Heart right ventricle (tissue), 16 donors: ENCODE data around the gene KCNIP2. TPM values are rescaled to one million over a fixed set of nuclear protein-coding genes. Genes with fewer than 3 reads are reported as not detected.

Experiments used
- ATAC-seq, 8 donors: fragments of 200-7000 bp; cut with Tn5 transposase; one replicate each; pipeline ENCODE4 v1.9.1; 2020; ENCODE audit warnings: mild to moderate bottlenecking in 8 of 8, moderate library complexity in 8 of 8, moderate number of reproducible peaks in 1 of 8
- DNase-seq, 2 donors: peaks; one replicate each; pipeline ENCODE4 v3.0.0-alpha.2; 2020
- H3K27ac ChIP-seq, 10 donors: fragments of 200-600 bp; sonication (generic) in 2 of 10; one replicate each; pipeline versions ENCODE4 v1.5.0 to v1.8.0; 2020 to 2022; ENCODE audit warnings: mild to moderate bottlenecking in 3 of 10
- H3K27me3 ChIP-seq, 7 donors: fragments of 200-600 bp; one replicate each; pipeline ENCODE4 v1.8.0; 2021 to 2022; ENCODE audit warnings: mild to moderate bottlenecking in 2 of 7
- H3K36me3 ChIP-seq, 9 donors: fragments of 200-600 bp; sonication (generic) in 1 of 9; one replicate each; pipeline versions ENCODE4 v1.5.0 to v1.8.0; 2020 to 2022; ENCODE audit warnings: mild to moderate bottlenecking in 2 of 9
- H3K4me1 ChIP-seq, 9 donors: fragments of 200-600 bp; sonication (generic) in 1 of 9; one replicate each; pipeline versions ENCODE4 v1.5.0 to v1.8.0; 2020 to 2022; ENCODE audit warnings: mild to moderate bottlenecking in 4 of 9
- H3K4me3 ChIP-seq, 10 donors: fragments of 200-600 bp; sonication (generic) in 2 of 10; one replicate each; pipeline versions ENCODE4 v1.5.0 to v1.8.0; 2020 to 2022; ENCODE audit warnings: mild to moderate bottlenecking in 7 of 10, moderate library complexity in 2 of 10
- H3K9me3 ChIP-seq, 11 donors: fragments of 200-600 bp in 10 of 11; sonication (generic) in 2 of 11; one replicate each; pipeline versions ENCODE4 v1.5.0 to v1.8.0; 2013 to 2022; ENCODE audit warnings: mild to moderate bottlenecking in 2 of 11, control low read depth in 1 of 11, moderate library complexity in 1 of 11
- WGBS, 2 donors: extraction: QIAGEN DNeasy Blood & Tissue Kit; methylation state at CpG; one replicate each; pipeline ENCODE4 v1.1.7; 2013; ENCODE audit warnings: inconsistent platforms in 1 of 2; 5-methylcytosine and 5-hydroxymethylcytosine counted together
- intact Hi-C, 10 donors: fragments of 100-400 bp; cut with DNase I; formaldehyde crosslinking; loops; one replicate each; pipeline versions ENCODE4 v1.11.1 to v1.14.2; 2022
- polyA plus RNA-seq, 2 donors: library from polyadenylated mRNA; stranded (reverse); fragments of 200-250 nt; gene quantifications; one replicate each; pipeline ENCODE4 v1.2.3, GENCODE V29; 2013
- total RNA-seq, 10 donors: library from RNA; stranded (reverse); fragmentation: NEBNext Ultra II Directional in 3 of 10; extraction: Animal tissue kit (Norgen Biotek cat#: 25700) in 3 of 10; gene quantifications; one replicate each; pipeline versions ENCODE4 v1.2.1 to v1.2.4, GENCODE V29; 2021 to 2023
- TF ChIP-seq, protein P1 (sequence below), 9 donors: fragments of 200-600 bp; sonication (generic) in 2 of 9; IDR thresholded peaks; one replicate each; pipeline versions ENCODE4 v1.5.0 to v1.8.0; 2021 to 2022; ENCODE audit warnings: antibody characterized with exemption in 9 of 9, mild to moderate bottlenecking in 5 of 9, moderate library complexity in 1 of 9
- donor health status: Arrhythmogenic right ventricular cardiomyopathy.
- donor health status: ischemic (EF 13 %, LVEDD 7.1; RV severe dilation, severe dysfunction).
- donor health status: healthy with polysubstance abuse.
- donor health status: DM: no; HTN: yes; CAD: no.
- donor health status: DM: no; HTN: no; CAD: no.
- donor health status: ischemic (EF 25% LVEDD 6.9; RV normal size, moderate dysfunction).
- donor health status: ischemic (EF 25% LVEDD 5.7; RV mildly dilated, moderate dysfunction).
- donor health status: healthy.
- donor health status: DM: yes; HTN: yes; CAD: no.
- donor health status: Ischemic cardiomyopathy.
- donor health status: ischemic (EF 35%, LVEDD 5.7; RV mildly dilated, moderate dysfunction).
- donor health status: nonischemic (EF 11% LVEDD 7.7; RV severe dilation, severe dysfunction).
- donor health status: DM: yes; HTN: yes; CAD: no.
- donor health status: PGD.
- donor health status: ischemic (EF 29% LVEDD 5.4; RV normal size, mild dysfunction).
- donor health status: nonischemic (EF 23%, LVEDD 6.1; RV moderate dilation, normal function).

The KCNIP2 gene
- total and polyA plus RNA-seq, 12 donors: 15.5 to 707 (median 251) TPM

- peaks cover 2 to 38% (median 23%) of the 10 kb centered on the region in 9 donors for H3K4me1 ChIP-seq
- peak overlapping the region in 6 of 10 donors; percentile 48 to 62 (median 56) for H3K4me3 ChIP-seq
- no peaks in the 10 kb centered on the region for H3K9me3 ChIP-seq
- ATAC-seq (peak in 2 of 8 donors; percentile 1 to 2), DNase-seq (peak in 1 of 2 donors; percentile 47)
- intact Hi-C loops: no loop called here
- peaks cover 0 to 20% (median 0%) of the 10 kb centered on the region in 9 donors for H3K36me3 ChIP-seq
- H3K27me3 ChIP-seq: no peaks in the 10 kb centered on the region
- peak overlapping the region in 5 of 10 donors; percentile 20 to 79 (median 52) for H3K27ac ChIP-seq
- TF ChIP-seq, protein P1, sequence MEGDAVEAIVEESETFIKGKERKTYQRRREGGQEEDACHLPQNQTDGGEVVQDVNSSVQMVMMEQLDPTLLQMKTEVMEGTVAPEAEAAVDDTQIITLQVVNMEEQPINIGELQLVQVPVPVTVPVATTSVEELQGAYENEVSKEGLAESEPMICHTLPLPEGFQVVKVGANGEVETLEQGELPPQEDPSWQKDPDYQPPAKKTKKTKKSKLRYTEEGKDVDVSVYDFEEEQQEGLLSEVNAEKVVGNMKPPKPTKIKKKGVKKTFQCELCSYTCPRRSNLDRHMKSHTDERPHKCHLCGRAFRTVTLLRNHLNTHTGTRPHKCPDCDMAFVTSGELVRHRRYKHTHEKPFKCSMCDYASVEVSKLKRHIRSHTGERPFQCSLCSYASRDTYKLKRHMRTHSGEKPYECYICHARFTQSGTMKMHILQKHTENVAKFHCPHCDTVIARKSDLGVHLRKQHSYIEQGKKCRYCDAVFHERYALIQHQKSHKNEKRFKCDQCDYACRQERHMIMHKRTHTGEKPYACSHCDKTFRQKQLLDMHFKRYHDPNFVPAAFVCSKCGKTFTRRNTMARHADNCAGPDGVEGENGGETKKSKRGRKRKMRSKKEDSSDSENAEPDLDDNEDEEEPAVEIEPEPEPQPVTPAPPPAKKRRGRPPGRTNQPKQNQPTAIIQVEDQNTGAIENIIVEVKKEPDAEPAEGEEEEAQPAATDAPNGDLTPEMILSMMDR (IDR thresholded peaks at IDR 0.05): no peak
- 35 to 42% methylated on average over 28 to 31 of the region's 31 CpGs for WGBS, 2 donors
Measured at GRCh38 chr10:101829561-101830315, 13.9 kb downstream of the KCNIP2 start.

GRCh38 chr10:101828766-101829551, 14.6 kb downstream of the KCNIP2 start:
- Histone ChIP-seq H3K4me1 (peaks cover 2 to 32% (median 23%) of the 10 kb centered on the region in 9 donors), H3K36me3 (peaks cover 0 to 20% (median 0%) of the 10 kb centered on the region in 9 donors), H3K27me3 (no peaks in the 10 kb centered on the region), H3K4me3 (peak overlapping the region in 5 of 10 donors; percentile 10 to 24 (median 17)), H3K27ac (peak overlapping the region in 2 of 10 donors; percentile 20 to 24), H3K9me3 (no peaks in the 10 kb centered on the region)
- 58 to 63% methylated on average over 39 of the region's 39 CpGs for WGBS, 2 donors
- ATAC-seq (no peak), DNase-seq (peak in 1 of 2 donors; percentile 30)
- TF ChIP-seq, protein P1 (IDR thresholded peaks at IDR 0.05): no peak
- intact Hi-C loops: no loop called here

DNA sequence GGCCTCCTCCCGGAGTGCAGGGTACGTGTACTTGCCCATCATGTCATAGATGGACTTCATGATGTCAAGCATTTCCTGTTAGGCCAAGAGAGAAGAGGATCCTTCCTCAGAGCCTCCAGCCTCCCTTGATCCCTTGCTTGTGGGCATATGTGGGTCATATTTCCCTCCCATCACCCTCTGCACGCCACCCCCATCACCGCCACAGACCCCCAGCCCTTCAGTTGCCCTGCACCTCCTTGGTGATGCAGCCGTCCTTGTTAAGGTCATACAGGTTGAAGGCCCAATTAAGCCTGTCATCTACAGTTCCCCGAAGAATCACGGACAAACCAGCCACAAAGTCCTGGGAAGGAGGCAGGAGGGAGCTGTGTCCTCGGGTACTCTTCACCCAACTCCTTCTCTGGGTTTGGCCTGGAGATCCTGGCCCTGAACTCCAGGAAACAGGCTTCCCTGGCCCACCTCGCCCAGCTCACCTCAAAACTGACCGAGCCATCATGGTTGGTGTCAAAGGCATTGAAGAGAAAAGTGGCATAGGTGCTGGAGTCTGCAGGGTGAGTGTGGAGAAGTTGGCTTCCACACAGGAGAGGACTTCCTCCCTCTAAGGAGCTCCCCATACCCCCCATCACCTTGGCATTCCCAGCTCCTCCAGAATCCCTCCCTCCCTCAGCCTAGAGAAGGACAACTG, 15.5 kb downstream of the KCNIP2 start:
- 91 to 95% methylated on average over 10 of the region's 10 CpGs for WGBS, 2 donors
- H3K4me3 ChIP-seq: no peak overlapping the region
- no peaks in the 10 kb centered on the region for H3K27me3 ChIP-seq
- intact Hi-C loops: no loop called here
- TF ChIP-seq, protein P1 (IDR thresholded peaks at IDR 0.05): no peak
- H3K9me3 ChIP-seq: no peaks in the 10 kb centered on the region
- DNase-seq (no peak), ATAC-seq (no peak)
- H3K36me3 ChIP-seq: peaks cover 0 to 22% (median 0%) of the 10 kb centered on the region in 9 donors
- no peak overlapping the region for H3K27ac ChIP-seq
- peaks cover 2 to 28% (median 23%) of the 10 kb centered on the region in 9 donors for H3K4me1 ChIP-seq
